Transverse colon (tissue), 4 donors: ENCODE data around the gene PDSS2.

ENCODE experiments used
- POLR2A ChIP-seq: fragments of 450-650 bp; IDR thresholded peaks from one replicate; pipeline ENCODE4 v1.6.1; 2016; ENCODE audit warnings: antibody characterized with exemption, mild to moderate bottlenecking, moderate library complexity
- POLR2AphosphoS5 ChIP-seq, 3 donors: sonication (generic); formaldehyde crosslinking; IDR thresholded peaks; one replicate each; pipeline ENCODE4 v1.6.1; 2016; ENCODE audit warnings: antibody characterized with exemption in 3 of 3
- TF ChIP-seq, protein P1 (sequence below), 5 experiments: fragments of 200-600 bp in 3 of 5; fragments of 450-650 bp in 2 of 5; sonication (generic) in 3 of 5; IDR thresholded peaks; 1 replicate in 2 of 5; 2 replicates in 3 of 5; pipeline ENCODE4 v1.5.1; 2016 to 2017; ENCODE audit warnings: antibody characterized with exemption in 5 of 5, inconsistent platforms in 3 of 5, mild to moderate bottlenecking in 2 of 5, moderate library complexity in 1 of 5

DNA sequence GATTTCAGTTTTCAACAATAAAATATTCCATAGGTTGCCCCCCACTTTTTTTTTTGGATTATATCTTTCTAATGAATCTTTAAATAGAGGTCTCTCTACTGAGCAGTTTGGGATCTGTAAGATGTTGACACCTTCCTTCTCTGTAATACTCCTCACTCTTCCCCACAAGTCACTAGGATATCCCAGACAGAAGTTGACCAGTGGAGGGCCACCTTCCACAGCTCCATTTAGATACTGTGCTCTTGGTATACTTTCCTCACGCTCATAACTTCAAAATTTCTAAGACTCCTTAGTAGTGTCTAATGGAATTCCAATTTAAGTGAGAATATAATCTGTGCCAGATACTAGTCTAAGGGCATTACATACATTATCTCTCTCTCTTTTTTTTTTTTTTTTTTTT lies 185.1 kb downstream of the PDSS2 start:
- TF ChIP-seq, protein P1, sequence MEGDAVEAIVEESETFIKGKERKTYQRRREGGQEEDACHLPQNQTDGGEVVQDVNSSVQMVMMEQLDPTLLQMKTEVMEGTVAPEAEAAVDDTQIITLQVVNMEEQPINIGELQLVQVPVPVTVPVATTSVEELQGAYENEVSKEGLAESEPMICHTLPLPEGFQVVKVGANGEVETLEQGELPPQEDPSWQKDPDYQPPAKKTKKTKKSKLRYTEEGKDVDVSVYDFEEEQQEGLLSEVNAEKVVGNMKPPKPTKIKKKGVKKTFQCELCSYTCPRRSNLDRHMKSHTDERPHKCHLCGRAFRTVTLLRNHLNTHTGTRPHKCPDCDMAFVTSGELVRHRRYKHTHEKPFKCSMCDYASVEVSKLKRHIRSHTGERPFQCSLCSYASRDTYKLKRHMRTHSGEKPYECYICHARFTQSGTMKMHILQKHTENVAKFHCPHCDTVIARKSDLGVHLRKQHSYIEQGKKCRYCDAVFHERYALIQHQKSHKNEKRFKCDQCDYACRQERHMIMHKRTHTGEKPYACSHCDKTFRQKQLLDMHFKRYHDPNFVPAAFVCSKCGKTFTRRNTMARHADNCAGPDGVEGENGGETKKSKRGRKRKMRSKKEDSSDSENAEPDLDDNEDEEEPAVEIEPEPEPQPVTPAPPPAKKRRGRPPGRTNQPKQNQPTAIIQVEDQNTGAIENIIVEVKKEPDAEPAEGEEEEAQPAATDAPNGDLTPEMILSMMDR (IDR thresholded peaks at IDR 0.05) = no peak
- TF ChIP-seq POLR2AphosphoS5 (IDR thresholded peaks at IDR 0.05) (no peak), POLR2A (no peak)
